Measurements from ENCODE around the gene CYP1A2. TPM values are rescaled to one million over a fixed set of nuclear protein-coding genes. Genes with fewer than 3 reads are reported as not detected.

Gene CYP1A2
- total RNA-seq, 3 donors from 2014 or later (not counting 1 experiment from before 2014, with no cell fraction given) = not detected

- intact Hi-C loops (cut with micrococcal nuclease) = no loop called here
- 90% methylated on average over 1 of the region's 1 CpG for WGBS (ENCODE audit: insufficient coverage)
- DNase-seq (no peak), ATAC-seq (no peak)
- TF ChIP-seq CTCF (IDR thresholded peaks at IDR 0.05) = no peak
- H3K36me3 ChIP-seq (ENCODE audit: control insufficient read depth, insufficient read depth, low read length) = no peaks in the 10 kb centered on the region
- H3K9me3 ChIP-seq (ENCODE audit: control insufficient read depth, insufficient read depth, low read length) = no peaks in the 10 kb centered on the region
- no peak overlapping the region for H3K4me3 Mint-ChIP-seq
- no peak overlapping the region for H3K4me3 ChIP-seq (ENCODE audit: low read length)
- peaks cover 7% of the 10 kb centered on the region for H3K27me3 ChIP-seq (ENCODE audit: control insufficient read depth, insufficient read depth, low read length)
- no peaks in the 10 kb centered on the region for H3K9me3 Mint-ChIP-seq
- peaks cover 6 to 13% of the 10 kb centered on the region in 2 donors for H3K4me1 Mint-ChIP-seq
- peaks cover 18% of the 10 kb centered on the region for H3K4me1 ChIP-seq (ENCODE audit: control insufficient read depth, insufficient read depth, low read length)
- H3K27me3 Mint-ChIP-seq (ENCODE audit: low read depth in 2 of 2) = peaks cover 6 to 7% of the 10 kb centered on the region in 2 donors
- H3K36me3 Mint-ChIP-seq = no peaks in the 10 kb centered on the region
- no peak overlapping the region for H3K27ac Mint-ChIP-seq
- no peak overlapping the region for H3K27ac ChIP-seq (ENCODE audit: low read length)
These were observed 25.5 kb upstream of the CYP1A2 start for GRCh38 chr15:74723187-74723586.

DNA sequence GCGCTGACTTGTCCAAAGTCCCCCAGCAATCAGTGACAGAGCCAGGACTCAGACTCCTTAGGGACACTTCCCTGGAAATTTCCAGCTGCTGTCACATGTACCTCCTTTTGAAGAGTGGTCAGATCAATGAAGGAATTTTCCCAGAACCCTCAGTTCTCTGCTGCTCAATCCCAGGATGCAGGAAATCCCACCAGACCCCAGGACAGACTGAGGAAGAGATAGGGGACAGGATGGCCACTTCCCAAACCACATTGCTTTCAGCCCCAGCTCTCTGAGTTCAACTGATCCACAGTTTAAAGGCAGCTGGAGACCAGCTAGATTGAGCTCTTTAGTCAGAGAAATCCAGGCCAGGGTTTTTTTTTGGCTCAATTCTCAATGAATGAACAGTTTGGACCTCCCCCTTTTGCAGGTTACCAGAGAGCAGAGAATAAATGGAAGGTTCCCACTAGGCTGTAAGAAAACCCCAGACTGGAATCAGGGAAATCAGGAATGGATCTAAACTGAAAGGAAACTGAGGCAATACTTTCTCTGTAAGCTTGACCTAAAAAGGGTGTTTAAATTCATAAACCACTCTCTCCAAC is 24.8 kb upstream of the CYP1A2 start:
- H3K4me1 ChIP-seq (ENCODE audit: control insufficient read depth, insufficient read depth, low read length) = peaks cover 18% of the 10 kb centered on the region
- Mint-ChIP-seq H3K36me3 (no peaks in the 10 kb centered on the region), H3K4me3 (peak overlapping the region; percentile 67), H3K9me3 (no peaks in the 10 kb centered on the region), H3K27ac (no peak overlapping the region), H3K4me1 (peaks cover 6 to 13% of the 10 kb centered on the region in 2 donors), H3K27me3 (ENCODE audit: low read depth in 2 of 2) (peaks cover 6 to 7% of the 10 kb centered on the region in 2 donors)
- peak in 2 of 3 donors; percentile 21 to 28 for ATAC-seq
- H3K36me3 ChIP-seq (ENCODE audit: control insufficient read depth, insufficient read depth, low read length) = no peaks in the 10 kb centered on the region
- no peak overlapping the region for H3K27ac ChIP-seq (ENCODE audit: low read length)
- TF ChIP-seq CTCF (IDR thresholded peaks at IDR 0.05) = no peak
- no peak overlapping the region for H3K4me3 ChIP-seq (ENCODE audit: low read length)
- H3K27me3 ChIP-seq (ENCODE audit: control insufficient read depth, insufficient read depth, low read length) = peaks cover 7% of the 10 kb centered on the region
- 89% methylated on average over 1 of the region's 1 CpG for WGBS (ENCODE audit: insufficient coverage)
- DNase-seq = peak in 1 of 2 donors; percentile 51
- H3K9me3 ChIP-seq (ENCODE audit: control insufficient read depth, insufficient read depth, low read length) = no peaks in the 10 kb centered on the region
- intact Hi-C loops (cut with micrococcal nuclease) = no loop called here

DNA sequence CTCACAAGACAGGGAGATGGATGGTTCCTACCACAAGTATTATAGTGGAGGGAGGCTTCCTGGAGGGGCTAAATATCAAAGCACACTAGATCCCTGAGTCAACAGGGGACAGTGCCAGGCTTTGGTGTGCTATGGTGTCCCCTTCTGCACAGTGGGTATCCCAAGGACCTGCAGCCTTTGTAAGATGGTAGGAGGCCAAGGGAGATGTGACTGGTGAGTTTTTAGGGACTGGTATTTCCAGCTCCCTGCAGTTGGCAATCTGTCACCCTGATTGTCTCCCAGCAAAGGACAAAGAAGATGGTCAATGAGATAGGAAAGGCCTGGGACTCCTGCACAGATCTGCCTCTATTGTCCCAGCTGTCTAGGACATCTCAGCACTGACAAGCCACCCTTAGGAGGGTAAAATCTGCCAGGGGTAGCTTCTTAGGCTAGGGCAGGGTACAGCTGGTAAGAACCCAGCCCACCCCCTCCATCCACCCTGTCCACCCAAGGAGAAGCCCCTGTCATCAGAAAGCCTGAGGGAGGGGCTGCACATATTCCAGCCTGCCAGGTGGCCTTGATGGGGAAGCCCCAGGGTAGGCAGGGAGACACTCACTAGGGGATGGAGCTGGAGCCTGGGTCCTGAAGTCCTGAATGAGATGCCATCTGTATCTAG is 23.9 kb upstream of the CYP1A2 start:
- no peak overlapping the region for H3K27ac ChIP-seq (ENCODE audit: low read length)
- DNase-seq = no peak
- H3K36me3 ChIP-seq (ENCODE audit: control insufficient read depth, insufficient read depth, low read length) = no peaks in the 10 kb centered on the region
- peaks cover 6 to 13% of the 10 kb centered on the region in 2 donors for H3K4me1 Mint-ChIP-seq
- no peak for TF ChIP-seq CTCF (IDR thresholded peaks at IDR 0.05)
- no peaks in the 10 kb centered on the region for H3K9me3 ChIP-seq (ENCODE audit: control insufficient read depth, insufficient read depth, low read length)
- H3K4me3 ChIP-seq (ENCODE audit: low read length) = no peak overlapping the region
- peaks cover 18% of the 10 kb centered on the region for H3K4me1 ChIP-seq (ENCODE audit: control insufficient read depth, insufficient read depth, low read length)
- peak overlapping the region; percentile 83 for H3K4me3 Mint-ChIP-seq
- no peaks in the 10 kb centered on the region for H3K9me3 Mint-ChIP-seq
- H3K27me3 ChIP-seq (ENCODE audit: control insufficient read depth, insufficient read depth, low read length) = peaks cover 7% of the 10 kb centered on the region
- H3K36me3 Mint-ChIP-seq = no peaks in the 10 kb centered on the region
- intact Hi-C loops (cut with micrococcal nuclease) = no loop called here
- H3K27me3 Mint-ChIP-seq (ENCODE audit: low read depth in 2 of 2) = peaks cover 7 to 8% of the 10 kb centered on the region in 2 donors
- no peak overlapping the region for H3K27ac Mint-ChIP-seq
- no peak for ATAC-seq

Measured in natural killer cell (primary cell).